T-helper 22 cell (primary cell): ENCODE data around the gene SND1.

ENCODE experiments used
- DNase-seq: peaks from one replicate; pipeline ENCODE4 v3.0.0-alpha.2; 2020; ENCODE audit warnings: low read depth

The SND1 gene

DNA sequence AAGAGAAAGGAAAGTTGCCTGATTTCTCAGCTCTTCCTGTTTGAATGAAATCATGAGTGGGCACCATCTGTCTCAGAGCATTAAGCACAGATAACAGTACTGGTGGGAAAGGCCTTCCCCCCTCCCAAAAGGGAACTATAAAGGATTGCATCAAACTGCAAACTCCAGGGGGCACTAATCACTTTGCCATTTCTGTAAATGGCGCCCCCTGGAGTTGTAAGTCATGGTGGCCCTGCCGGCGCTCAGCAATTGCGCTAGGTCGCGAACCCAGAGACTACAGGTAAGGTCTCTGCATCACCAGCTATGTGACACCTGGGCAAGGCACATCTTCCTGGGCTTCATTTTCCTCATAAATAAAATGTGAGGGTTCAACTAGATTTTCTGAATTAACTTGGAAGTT, 368.2 kb downstream of the SND1 start:
- no peak for DNase-seq

GRCh38 chr7:128021366-128021765, 369.4 kb downstream of the SND1 start:
- DNase-seq, result no peak

DNA sequence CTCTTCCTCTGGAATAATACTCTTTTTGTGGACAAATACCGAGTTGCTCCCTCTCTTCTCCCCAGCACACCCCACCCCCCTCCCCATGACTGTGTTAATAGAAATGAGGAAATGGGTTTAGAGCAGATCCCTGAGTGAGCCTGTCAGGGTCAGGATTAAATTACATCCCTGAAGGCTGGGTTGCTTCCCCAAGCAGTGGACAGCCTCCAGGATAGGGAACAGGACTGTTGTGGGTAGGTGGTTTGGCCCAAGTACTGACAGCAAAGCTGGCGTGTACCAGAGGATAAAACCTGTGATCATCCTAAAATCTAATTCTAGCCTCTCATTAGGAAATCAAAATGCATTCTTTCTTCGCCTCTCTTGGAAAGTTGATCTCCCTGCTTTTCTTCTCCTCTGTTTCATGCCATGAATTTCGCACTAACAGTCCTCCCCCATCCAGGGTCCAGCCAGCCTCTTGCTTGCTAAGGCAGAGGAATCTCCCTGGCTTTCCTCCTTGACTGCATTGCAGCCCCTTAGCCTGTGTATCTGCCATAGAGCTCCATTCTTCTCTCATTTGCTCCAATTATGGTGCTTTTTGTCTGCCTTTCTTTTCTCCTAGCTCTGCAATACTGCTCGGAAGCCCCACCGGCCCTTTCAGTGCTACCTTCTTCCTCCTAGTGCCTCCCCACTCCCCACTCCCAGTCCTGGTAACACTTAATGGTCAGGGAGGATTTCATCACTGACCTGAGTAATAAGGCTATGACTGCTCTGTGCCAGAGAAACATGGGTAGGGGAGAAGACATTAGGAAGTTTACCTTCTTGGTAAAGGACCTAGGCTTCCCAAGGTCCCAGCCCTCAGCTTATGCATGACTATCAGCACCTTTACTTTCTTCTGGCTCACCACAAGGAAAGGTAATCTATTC, 370.9 kb downstream of the SND1 start:
- DNase-seq, result no peak

DNA sequence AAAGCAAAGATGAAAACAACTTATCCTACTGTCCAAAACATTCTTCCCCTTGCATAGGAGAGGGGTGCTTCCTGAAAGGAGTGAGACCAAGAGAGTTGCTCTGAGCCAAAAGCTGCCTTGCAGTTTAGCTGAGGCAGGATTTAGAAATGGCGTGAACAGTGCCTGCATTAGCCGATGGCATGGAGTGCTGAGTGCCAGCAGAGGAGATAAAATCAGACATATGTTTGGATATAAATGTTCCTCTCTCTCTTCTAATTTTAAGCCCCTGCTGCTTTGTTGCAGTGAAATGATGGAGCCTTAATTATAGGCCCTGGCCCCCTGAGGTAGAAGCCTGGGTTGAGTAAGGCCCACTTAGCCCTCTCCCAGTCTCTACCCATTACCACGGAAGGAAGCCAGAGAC, 372.2 kb downstream of the SND1 start:
- DNase-seq, result no peak

DNA sequence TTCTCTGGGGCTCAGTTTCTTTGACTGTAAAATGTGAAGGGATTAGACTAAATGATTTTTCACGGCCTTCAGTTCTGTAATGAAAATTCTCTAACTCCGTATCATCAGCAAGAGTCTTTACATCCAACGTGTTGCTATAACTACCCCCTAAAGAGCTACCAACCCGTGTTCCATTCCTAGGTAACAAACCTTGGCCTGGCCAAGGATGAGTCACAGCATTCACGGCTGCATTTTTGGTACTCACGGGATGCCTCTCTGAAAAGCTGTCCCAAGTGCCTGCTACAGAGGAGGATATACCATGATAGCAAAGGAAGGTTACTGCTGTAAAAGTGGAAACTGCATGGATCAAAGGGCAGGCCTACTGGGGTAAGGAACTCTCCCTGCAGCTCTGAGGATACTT, 373.4 kb downstream of the SND1 start:
- no peak for DNase-seq

- DNase-seq, result no peak
These were observed 373.8 kb downstream of the SND1 start for GRCh38 chr7:128025819-128026218.

DNA sequence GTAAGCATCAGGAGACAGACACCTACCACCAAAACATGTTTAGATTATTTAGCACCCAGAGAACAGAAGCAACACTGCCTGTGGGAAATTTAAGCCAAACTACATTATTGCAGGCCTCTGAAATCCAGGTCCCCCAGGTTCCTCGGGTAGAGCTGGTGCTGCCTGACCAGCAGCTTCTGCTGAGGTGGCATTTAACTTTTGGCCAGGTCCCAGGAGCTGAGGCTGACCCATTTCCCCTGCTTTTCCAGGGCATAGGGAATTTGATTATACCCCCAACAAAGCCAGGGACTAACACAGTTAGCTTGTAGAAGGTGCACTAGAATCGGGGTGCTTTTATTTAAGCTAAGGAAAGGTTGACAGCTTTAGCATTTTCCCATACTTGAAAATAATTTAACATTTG, 374.6 kb downstream of the SND1 start:
- DNase-seq, result no peak

- no peak for DNase-seq
These were observed 375.5 kb downstream of the SND1 start for GRCh38 chr7:128027485-128027980.

GRCh38 chr7:128029405-128029995, 377.5 kb downstream of the SND1 start:
- no peak for DNase-seq

GRCh38 chr7:128030263-128030653, 378.3 kb downstream of the SND1 start:
- DNase-seq, result no peak

DNA sequence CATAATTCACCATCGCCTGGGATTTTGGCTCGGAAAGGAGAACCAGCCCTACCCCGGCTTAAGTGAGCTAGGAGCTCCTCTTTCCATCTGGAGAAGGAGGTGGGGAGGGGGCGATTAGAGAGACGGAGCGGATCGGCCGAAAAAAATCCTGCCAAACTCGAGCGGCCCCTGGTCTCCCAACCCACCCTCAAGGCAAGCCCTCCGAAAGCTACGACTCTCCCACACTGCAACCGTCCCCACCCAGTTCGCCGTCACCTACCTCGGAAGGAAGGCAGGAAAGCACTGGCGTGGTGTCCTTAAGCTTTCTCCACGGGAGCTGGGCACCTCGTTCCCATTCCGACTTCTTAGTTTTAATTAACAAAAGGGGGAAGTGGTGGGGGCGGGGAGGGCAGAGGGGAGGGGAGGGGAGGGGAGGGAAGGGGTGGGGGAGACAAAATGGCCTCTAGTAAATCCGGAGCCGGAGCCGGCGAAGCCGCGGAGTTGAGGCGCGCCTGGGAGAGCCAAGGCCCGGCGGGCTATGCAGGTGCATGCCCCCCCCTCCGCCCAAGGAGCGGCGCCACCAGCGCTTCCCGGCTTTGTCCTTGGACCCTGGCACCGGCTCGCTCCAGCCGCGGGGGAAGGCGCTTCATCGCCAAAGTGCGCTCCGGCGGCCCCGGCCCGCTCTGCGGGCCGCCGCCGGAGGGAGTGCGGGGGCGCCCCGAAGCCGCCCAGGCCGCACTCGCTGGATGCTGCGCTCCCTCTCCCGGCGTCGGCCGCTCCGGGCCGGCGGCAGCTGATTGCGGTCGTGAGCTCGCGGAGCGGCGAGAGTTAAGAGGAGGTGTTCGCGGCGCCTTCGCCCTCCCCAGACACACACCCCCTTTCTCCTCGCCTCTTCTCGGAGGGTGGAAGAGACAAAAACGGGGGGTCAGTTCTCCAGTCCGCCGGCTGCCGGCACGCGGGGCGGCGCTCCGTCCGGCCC, 378.9 kb downstream of the SND1 start, which contains the start of gene LRRC4:
Gene LRRC4, minus strand, starts transcription at position 784 of the 958 bp plus-strand sequence. CDS start 797 bp downstream, outside the sequence.
- no peak for DNase-seq

DNA sequence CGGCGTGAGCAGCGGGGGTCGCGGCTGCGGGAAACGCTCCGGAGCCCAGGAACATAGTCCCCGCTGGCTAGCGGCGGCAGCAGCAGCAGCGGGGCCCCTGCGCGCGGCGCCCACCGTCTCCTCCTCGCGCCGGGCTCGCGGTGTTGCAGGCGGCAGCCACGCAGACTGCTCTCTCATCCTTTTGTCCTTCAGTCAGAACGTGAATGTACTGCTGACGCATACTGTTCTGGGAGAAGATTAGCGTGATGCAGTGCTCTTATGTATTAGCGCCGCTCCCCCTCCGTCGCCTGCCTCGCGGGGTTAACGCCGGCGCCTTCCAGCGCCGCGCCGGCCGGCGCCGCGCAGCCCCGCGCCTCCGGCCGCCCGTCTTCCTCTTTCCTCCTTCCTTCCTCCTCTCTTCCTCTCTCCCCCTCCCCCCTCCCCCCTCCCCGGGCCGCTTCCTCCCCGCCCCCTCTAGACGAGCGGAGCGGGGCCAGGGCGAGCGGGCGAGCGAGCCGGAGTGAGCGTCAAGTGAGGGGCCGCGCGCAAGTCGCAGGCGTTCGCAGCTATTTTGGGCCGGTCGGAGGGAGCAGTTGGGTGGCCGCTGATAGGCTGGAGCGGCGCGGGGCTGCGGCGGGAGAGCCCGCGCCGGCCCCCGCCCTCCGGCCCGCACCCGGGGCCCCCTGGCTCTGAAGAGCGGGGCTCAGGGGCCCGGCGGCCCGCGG, 380.1 kb downstream of the SND1 start:
- peak; percentile 8 for DNase-seq

- no peak for DNase-seq
These were observed 380.7 kb downstream of the SND1 start for GRCh38 chr7:128032605-128033235.

DNA sequence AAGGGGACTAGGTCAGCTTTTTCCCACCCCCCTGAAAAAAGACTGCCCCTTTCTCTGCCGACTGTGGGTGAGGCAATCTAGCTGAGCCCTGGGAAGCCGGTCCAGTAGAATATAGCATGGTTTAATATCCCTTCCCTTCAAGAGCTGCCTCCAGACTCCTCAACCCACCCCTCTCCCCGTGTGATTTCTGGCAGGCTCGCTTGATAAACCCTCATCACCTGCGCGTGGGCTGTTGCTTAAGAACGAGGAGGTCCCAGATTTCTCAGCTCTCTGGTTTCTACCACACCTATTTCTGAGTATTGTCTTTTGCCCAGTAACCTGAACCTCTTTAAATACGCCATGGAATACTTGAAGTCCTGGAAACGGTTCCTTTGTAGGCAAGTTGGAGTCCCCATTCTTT, 381.3 kb downstream of the SND1 start:
- DNase-seq, result no peak

DNA sequence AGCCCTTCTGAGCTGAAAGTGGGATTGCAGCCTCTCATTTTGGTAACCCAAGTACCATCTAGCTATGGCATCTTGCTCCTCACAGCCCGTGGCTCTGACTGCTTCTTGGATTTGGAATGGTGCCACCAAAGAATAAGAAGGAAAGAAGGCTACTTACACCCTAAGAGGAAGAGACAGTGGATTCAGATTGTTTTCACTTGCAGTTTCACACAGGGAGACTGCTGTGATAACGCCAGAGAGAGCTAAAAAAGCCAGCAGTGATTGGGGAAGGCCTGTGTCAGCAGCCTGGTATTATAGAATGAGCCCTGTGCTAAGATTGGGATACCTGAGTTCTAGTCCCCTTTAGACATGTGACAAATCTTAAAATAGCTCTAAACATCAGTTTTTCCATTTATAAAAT, 382.8 kb downstream of the SND1 start:
- DNase-seq, result no peak

DNA sequence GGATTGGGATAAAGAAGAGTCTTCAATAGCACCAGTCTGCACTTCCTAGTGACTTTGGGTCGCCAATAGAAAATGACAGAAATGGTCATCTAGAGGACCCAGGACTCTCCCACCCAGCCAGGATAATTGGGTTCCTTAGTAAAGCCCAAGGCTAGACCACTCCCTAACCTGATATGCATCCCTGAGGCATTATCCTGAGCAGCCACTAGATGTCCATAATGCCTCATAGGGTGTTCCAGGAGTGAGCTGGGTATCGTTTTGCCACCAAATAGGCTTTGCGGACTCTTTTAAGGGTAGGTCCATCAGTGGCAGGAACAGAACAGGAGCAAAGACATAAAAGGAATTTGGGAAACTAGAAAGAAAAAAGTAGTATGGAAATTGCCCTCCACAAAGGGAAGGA, 383.7 kb downstream of the SND1 start:
- no peak for DNase-seq

- no peak for DNase-seq
These were observed 384.4 kb downstream of the SND1 start for GRCh38 chr7:128036226-128036940.

DNA sequence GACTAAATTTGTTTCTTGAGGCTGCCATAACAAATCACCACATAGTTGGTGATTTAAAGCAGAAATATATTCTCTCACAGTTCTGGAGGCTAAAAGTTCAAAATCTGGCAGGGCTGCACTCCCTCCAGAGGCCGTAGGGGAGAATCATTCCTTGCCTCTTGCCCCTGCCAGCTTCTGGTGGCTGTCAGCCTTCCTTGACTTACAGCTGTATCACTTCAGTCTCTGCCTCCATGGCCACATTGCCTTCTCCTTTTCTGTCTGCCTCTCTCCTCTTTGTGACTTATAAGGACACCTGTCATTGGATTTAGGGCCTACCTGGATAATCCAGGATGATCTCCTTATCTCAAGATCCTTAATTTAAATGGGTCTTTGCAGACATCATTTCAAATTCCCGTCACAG, 385.1 kb downstream of the SND1 start:
- no peak for DNase-seq

GRCh38 chr7:128037880-128038619, 386.1 kb downstream of the SND1 start:
- DNase-seq, result no peak

GRCh38 chr7:128039544-128039953, 387.6 kb downstream of the SND1 start:
- DNase-seq, result no peak
